SW 1271 (cell line): ENCODE results near the gene ADAMTS14.

Experiments
- DNase-seq, 2 experiments: peaks; one replicate each; lab custom pipeline; 2025; lab: John Stamatoyannopoulos, UW

Gene ADAMTS14

GRCh38 chr10:70695241-70696030 is 23.1 kb downstream of the ADAMTS14 start:
- DNase-seq: no peak

- DNase-seq: no peak
Observed at GRCh38 chr10:70698211-70698610, 25.9 kb downstream of the ADAMTS14 start.

- no peak for DNase-seq
Observed at GRCh38 chr10:70699063-70699658, 26.9 kb downstream of the ADAMTS14 start.

- no peak for DNase-seq
Observed at GRCh38 chr10:70699659-70700174, 27.4 kb downstream of the ADAMTS14 start.

GRCh38 chr10:70702190-70702763 is 30.0 kb downstream of the ADAMTS14 start:
- DNase-seq: no peak

- DNase-seq: no peak
Observed at GRCh38 chr10:70704211-70704610, 31.9 kb downstream of the ADAMTS14 start.

GRCh38 chr10:70705121-70705861 is 33.0 kb downstream of the ADAMTS14 start:
- DNase-seq: no peak

GRCh38 chr10:70711177-70711576 is 38.9 kb downstream of the ADAMTS14 start:
- no peak for DNase-seq

- no peak for DNase-seq
Observed at GRCh38 chr10:70711911-70712310, 39.6 kb downstream of the ADAMTS14 start.

GRCh38 chr10:70714245-70714644 is 41.9 kb downstream of the ADAMTS14 start:
- no peak for DNase-seq

- no peak for DNase-seq
Observed at GRCh38 chr10:70714951-70715350, 42.6 kb downstream of the ADAMTS14 start.

- no peak for DNase-seq
Observed at GRCh38 chr10:70715853-70716795, 43.8 kb downstream of the ADAMTS14 start.

GRCh38 chr10:70722820-70723424 is 50.6 kb downstream of the ADAMTS14 start:
- no peak for DNase-seq

GRCh38 chr10:70723771-70724170 is 51.5 kb downstream of the ADAMTS14 start:
- DNase-seq: no peak

GRCh38 chr10:70726909-70727495 is 54.7 kb downstream of the ADAMTS14 start:
- DNase-seq: no peak

GRCh38 chr10:70728328-70728727 is 56.0 kb downstream of the ADAMTS14 start:
- no peak for DNase-seq

GRCh38 chr10:70729763-70730357 is 57.6 kb downstream of the ADAMTS14 start:
- DNase-seq: no peak

GRCh38 chr10:70730955-70731354 is 58.6 kb downstream of the ADAMTS14 start:
- no peak for DNase-seq

GRCh38 chr10:70732569-70732968 is 60.3 kb downstream of the ADAMTS14 start:
- no peak for DNase-seq

- DNase-seq: no peak
Observed at GRCh38 chr10:70733051-70733450, 60.7 kb downstream of the ADAMTS14 start.
